Measurements from ENCODE around the gene ZNF429. TPM values are rescaled to one million over a fixed set of nuclear protein-coding genes. Genes with fewer than 3 reads are reported as not detected.

The ZNF429 gene
- 10.0 TPM for total RNA-seq
- long read RNA-seq, partial matches to known transcripts = 0 of 13 reads
- long read RNA-seq, other reads (novel, unspliced or antisense) = 7 of 13 reads

DNA sequence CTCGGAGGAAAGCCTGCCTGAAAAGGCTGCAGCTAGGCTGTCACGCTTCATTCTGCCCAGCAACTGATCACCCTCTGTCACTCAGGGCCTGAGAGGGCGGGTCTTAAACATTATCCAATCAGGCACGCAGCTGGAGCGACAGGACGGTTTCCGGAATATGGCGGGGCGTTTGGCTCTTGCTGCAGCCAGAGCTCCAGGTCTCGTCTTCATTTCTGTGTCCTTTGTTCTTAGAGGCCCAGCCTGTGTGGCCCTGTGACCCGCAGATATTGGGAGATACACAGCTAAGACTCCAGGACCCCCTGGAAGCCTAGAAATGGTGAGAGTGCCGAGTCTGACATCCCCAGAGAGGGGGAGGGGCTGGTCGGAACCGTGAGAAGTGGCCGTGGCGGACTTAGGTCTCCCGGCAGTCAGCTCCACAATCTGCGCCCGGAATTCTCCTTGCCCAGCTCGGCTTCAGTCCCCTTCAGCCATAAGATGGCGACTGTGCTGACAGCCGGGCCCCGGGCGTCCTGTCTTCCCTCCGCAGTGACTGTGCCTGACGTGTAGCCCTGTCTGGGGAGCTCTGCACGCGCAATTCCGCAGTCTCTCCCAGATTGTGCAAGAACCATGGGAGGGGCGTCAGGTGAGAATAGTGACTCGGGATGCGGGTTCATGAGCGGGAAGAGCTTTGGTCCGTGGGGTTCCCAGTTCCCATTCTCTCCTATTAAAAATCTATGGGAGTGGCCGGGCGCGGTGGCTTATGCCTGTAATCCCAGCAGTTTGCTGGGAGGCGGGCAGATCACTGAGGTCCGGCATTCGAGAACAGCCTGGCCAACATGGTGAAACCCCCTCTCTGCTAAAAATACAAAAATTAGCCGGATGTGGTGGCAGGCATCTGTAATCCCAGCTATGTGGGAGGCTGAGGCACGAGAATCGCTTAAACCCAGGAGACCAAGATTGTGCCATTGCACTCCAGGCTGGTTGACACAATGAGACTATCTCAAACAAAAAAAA lies at the start of gene ZNF429:
Gene ZNF429, plus strand, starts transcription at position 144 of the 993 bp plus-strand sequence. Its CDS starts 170 bp downstream, at position 314.
- intact Hi-C loops (cut with micrococcal nuclease) = no loop called here
- Histone ChIP-seq H3K9me3 (replicated peaks) (no peaks in the 10 kb centered on the region), H3K36me3 (peaks cover 6% of the 10 kb centered on the region), H3K4me3 (peak within 1 kb of the TSS; percentile 94), H3K4me1 (peaks cover 47% of the 10 kb centered on the region), H3K27ac (replicated peaks) (peak within 1 kb of the TSS; percentile 96), H3K27me3 (ENCODE audit: low read depth) (no peaks in the 10 kb centered on the region)
- TF ChIP-seq, protein P1, sequence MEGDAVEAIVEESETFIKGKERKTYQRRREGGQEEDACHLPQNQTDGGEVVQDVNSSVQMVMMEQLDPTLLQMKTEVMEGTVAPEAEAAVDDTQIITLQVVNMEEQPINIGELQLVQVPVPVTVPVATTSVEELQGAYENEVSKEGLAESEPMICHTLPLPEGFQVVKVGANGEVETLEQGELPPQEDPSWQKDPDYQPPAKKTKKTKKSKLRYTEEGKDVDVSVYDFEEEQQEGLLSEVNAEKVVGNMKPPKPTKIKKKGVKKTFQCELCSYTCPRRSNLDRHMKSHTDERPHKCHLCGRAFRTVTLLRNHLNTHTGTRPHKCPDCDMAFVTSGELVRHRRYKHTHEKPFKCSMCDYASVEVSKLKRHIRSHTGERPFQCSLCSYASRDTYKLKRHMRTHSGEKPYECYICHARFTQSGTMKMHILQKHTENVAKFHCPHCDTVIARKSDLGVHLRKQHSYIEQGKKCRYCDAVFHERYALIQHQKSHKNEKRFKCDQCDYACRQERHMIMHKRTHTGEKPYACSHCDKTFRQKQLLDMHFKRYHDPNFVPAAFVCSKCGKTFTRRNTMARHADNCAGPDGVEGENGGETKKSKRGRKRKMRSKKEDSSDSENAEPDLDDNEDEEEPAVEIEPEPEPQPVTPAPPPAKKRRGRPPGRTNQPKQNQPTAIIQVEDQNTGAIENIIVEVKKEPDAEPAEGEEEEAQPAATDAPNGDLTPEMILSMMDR (IDR thresholded peaks at IDR 0.05; ENCODE audit: borderline replicate concordance) = peak; percentile 40
- peak; percentile 92 for DNase-seq

- Histone ChIP-seq H3K4me1 (no peaks in the 10 kb centered on the region), H3K4me3 (no peak overlapping the region), H3K27me3 (ENCODE audit: low read depth) (no peaks in the 10 kb centered on the region), H3K27ac (replicated peaks) (no peak overlapping the region), H3K36me3 (peaks cover 6% of the 10 kb centered on the region), H3K9me3 (replicated peaks) (peaks cover 33% of the 10 kb centered on the region)
- TF ChIP-seq, protein P1 (IDR thresholded peaks at IDR 0.05; ENCODE audit: borderline replicate concordance) = no peak
- no peak for DNase-seq
- intact Hi-C loops (cut with micrococcal nuclease) = no loop called here
These were observed 44.7 kb upstream of the ZNF429 start for GRCh38 chr19:21460686-21461085.

- intact Hi-C loops (cut with micrococcal nuclease) = no loop called here
- H3K27ac ChIP-seq (replicated peaks) = no peak overlapping the region
- peaks cover 14% of the 10 kb centered on the region for H3K9me3 ChIP-seq (replicated peaks)
- DNase-seq = no peak
- TF ChIP-seq, protein P1 (IDR thresholded peaks at IDR 0.05; ENCODE audit: borderline replicate concordance) = no peak
- H3K36me3 ChIP-seq = peaks cover 5% of the 10 kb centered on the region
- no peaks in the 10 kb centered on the region for H3K27me3 ChIP-seq (ENCODE audit: low read depth)
- H3K4me1 ChIP-seq = no peaks in the 10 kb centered on the region
- no peak overlapping the region for H3K4me3 ChIP-seq
These were observed 42.9 kb upstream of the ZNF429 start for GRCh38 chr19:21462540-21462939.

DNA sequence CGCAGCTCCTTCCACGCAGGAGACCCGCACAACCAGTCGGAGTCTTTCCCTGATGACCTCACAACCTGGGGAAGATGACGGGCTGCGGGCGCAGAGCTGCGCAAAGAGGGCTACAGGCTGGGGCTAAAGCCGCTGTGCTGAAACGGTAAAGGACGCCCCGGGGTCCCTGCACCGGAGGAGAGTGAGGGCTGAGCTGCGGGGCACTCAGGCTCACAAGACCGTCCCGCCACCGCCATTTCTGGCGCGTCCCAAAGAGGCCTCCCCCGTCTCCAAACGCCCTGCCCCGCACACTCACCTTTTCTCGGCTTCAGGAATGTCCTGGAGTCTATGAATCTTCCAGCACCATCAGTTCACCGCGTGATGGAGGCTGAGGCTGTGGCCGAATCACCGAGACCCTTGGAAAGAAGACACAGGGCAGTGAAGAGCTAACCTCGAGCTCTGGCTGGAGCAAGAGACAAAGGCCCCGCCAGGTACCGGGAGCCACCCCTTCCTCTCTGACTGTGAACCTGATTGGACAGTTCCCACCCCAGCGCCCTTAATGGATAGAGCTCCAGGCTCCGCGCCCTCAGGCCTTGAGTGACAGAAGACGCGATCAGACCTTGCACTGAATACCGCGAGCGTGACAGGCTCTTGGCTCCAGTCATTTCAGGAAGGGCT lies 41.8 kb upstream of the ZNF429 start:
- intact Hi-C loops (cut with micrococcal nuclease) = no loop called here
- TF ChIP-seq, protein P1 (IDR thresholded peaks at IDR 0.05; ENCODE audit: borderline replicate concordance) = no peak
- peaks cover 4% of the 10 kb centered on the region for H3K9me3 ChIP-seq (replicated peaks)
- H3K27me3 ChIP-seq (ENCODE audit: low read depth) = no peaks in the 10 kb centered on the region
- no peaks in the 10 kb centered on the region for H3K4me1 ChIP-seq
- H3K36me3 ChIP-seq = no peaks in the 10 kb centered on the region
- DNase-seq = peak; percentile 42
- H3K4me3 ChIP-seq = peak overlapping the region; percentile 62
- H3K27ac ChIP-seq (replicated peaks) = no peak overlapping the region

DNA sequence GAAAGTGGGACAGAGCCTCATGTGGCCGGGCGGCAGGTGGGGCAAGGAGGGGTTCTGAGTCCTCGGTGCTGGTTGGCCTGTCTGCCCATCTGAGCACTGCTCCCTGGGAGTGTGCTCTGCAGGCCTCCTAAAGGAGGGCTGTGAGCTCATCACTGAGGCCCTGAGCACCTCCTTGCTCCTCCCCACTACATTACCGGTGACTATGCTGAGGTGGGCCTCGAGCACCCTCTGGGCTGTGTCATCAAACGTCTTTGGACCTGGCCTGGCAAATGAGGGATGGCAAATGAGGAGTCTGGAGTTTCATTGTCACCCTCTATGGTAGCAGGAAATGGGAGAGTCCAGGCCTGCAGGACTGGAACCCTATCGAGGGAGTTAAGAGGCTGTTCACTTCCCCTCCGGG lies 38.8 kb upstream of the ZNF429 start:
- no peaks in the 10 kb centered on the region for H3K36me3 ChIP-seq
- H3K27me3 ChIP-seq (ENCODE audit: low read depth) = no peaks in the 10 kb centered on the region
- no peak for DNase-seq
- TF ChIP-seq, protein P1 (IDR thresholded peaks at IDR 0.05; ENCODE audit: borderline replicate concordance) = no peak
- no peaks in the 10 kb centered on the region for H3K4me1 ChIP-seq
- H3K27ac ChIP-seq (replicated peaks) = no peak overlapping the region
- H3K4me3 ChIP-seq = no peak overlapping the region
- intact Hi-C loops (cut with micrococcal nuclease) = no loop called here
- H3K9me3 ChIP-seq (replicated peaks) = no peaks in the 10 kb centered on the region
